Epithelial cell of proximal tubule (primary cell): Measurements from ENCODE around the gene FKBP8. TPM values are rescaled to one million over a fixed set of nuclear protein-coding genes. Genes with fewer than 3 reads are reported as not detected.

Source experiments
- DNase-seq: peaks from one replicate; pipeline ENCODE4 v3.0.0-alpha.2; 2011; ENCODE audit warnings: low read depth
- H3K4me3 ChIP-seq: 2 replicates; pipeline ENCODE4 v1.5.1; 2011; ENCODE audit warnings: low read depth, mild to moderate bottlenecking, low read length
- total RNA-seq: library from RNA; depleted of rRNA; stranded (reverse); fragments of >200 nt; gene quantifications from 2 replicates; pipeline ENCODE4 v1.2.3, GENCODE V29; 2015
- TF ChIP-seq, protein P1 (sequence below): conservative IDR thresholded peaks from 2 replicates; pipeline ENCODE4 v1.5.1; 2012; ENCODE audit warnings: low read depth, mild to moderate bottlenecking, low read length

Gene FKBP8
- total RNA-seq, 1 donor from 2014 or later = 315 TPM

DNA sequence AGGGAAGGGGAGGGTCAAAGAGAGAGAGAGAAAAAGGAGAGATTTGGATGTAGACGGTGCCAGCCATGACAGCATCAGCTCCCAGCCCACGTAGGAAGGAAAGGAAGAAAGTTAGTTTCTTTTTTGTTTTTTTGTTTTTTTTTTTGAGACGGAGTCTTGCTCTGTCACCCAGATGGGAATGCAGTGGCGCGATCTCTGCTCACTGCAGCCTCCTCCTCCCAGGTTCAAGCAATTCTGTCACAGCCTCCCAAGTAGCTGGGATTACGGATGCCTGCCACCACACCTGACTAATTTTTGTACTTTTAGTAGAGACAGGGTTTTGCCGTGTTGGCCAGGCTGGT lies 49.1 kb downstream of the FKBP8 start:
- H3K4me3 ChIP-seq = no peak overlapping the region
- DNase-seq = no peak
- TF ChIP-seq, protein P1, sequence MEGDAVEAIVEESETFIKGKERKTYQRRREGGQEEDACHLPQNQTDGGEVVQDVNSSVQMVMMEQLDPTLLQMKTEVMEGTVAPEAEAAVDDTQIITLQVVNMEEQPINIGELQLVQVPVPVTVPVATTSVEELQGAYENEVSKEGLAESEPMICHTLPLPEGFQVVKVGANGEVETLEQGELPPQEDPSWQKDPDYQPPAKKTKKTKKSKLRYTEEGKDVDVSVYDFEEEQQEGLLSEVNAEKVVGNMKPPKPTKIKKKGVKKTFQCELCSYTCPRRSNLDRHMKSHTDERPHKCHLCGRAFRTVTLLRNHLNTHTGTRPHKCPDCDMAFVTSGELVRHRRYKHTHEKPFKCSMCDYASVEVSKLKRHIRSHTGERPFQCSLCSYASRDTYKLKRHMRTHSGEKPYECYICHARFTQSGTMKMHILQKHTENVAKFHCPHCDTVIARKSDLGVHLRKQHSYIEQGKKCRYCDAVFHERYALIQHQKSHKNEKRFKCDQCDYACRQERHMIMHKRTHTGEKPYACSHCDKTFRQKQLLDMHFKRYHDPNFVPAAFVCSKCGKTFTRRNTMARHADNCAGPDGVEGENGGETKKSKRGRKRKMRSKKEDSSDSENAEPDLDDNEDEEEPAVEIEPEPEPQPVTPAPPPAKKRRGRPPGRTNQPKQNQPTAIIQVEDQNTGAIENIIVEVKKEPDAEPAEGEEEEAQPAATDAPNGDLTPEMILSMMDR = no peak

- H3K4me3 ChIP-seq = no peak overlapping the region
- no peak for DNase-seq
- TF ChIP-seq, protein P1 = no peak
These were observed 49.7 kb downstream of the FKBP8 start for GRCh38 chr19:18493440-18494266.

DNA sequence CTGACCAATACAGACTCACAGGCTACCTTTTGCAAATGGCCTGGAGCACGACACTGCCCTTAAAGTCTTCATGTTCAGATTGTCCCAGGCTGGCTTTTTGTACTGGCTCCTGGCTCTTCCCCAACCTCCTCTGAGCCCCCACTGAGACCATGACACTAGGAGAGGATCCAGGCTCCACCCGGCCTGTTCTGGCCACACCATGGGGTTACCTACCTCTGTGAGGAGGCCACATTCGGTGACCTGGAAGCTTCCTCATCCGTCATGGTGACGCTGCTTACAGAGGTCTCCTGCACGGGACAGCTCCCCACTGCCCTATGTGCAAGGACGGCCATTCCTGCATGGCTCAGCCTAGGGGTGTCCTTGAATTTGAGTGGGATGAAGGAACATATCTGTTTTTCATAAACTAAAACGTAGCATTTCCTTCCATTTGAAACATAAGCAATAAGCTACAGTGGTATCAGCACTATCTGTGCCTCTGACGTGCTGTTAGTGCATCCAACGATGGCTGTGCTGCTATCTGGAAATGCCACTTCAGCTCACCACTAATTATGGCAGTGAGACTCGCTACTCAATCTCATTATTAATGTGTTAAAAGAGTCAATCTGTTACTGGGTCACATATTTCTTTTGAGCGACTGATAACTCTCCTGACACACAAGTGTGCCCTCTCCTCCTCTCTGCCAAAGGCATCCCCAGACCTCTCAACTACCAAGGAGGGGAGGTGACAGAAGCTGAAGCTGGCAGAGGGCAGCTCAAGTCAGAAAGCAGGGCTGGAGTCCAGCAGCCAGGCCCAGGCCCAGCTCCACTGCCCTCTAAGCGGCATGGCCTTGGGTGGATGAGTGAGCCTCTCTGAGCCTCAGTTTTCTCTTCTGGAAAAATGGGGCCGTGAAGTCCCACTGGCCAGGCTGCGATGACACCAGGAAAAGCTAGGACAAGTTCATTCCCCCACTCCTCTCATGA lies 51.1 kb downstream of the FKBP8 start:
- TF ChIP-seq, protein P1 = no peak
- H3K4me3 ChIP-seq = no peak overlapping the region

GRCh38 chr19:18490728-18491127 lies 52.6 kb downstream of the FKBP8 start:
- TF ChIP-seq, protein P1 = no peak
- DNase-seq = no peak
- H3K4me3 ChIP-seq = no peak overlapping the region

More for the DNA sequence above, 51.1 kb downstream of the FKBP8 start:
- DNase-seq = no peak

GRCh38 chr19:18489627-18490184 lies 53.7 kb downstream of the FKBP8 start:
- DNase-seq = no peak
- no peak overlapping the region for H3K4me3 ChIP-seq
- TF ChIP-seq, protein P1 = no peak

DNA sequence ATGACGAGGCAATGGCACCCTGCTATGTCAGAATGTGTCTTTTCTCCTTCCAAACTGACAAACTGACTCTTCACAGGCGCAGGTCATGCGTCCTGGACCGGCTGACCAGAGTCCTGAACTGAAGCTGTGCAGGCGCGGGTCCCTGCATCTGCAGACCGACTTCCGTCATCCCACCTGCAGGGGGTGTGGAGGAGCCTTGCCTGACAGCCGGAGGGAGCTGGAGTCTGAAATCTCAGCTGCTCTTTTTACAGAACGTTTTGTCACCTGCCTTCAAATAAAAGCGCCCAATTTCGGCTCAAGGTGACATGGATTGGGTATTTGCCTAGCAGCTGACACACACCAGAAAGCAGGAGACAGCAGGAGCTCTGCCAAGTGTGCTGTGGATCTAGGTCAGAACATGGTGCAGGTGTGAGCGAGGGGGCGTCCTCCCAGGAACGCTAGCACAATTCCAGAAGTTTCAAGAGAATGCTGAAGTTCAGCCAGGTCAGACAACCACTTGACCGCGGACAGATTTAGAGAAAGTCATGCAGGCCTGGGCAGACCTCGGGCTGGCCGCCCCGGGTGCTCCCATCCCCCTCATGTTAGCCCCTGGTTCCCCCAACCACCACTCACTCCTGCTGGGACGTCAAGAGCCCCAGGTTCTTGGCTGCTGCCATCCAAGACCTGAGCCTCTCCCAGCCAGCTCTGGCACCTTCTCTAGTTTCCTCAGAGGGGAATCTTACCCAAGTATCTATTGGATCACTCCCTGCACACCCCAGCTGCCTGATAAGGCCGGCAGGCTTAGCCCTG lies 54.3 kb downstream of the FKBP8 start:
- no peak for DNase-seq
- no peak overlapping the region for H3K4me3 ChIP-seq
- TF ChIP-seq, protein P1 = peak; percentile 61
